Measurements from ENCODE around the gene PALM.

DNA sequence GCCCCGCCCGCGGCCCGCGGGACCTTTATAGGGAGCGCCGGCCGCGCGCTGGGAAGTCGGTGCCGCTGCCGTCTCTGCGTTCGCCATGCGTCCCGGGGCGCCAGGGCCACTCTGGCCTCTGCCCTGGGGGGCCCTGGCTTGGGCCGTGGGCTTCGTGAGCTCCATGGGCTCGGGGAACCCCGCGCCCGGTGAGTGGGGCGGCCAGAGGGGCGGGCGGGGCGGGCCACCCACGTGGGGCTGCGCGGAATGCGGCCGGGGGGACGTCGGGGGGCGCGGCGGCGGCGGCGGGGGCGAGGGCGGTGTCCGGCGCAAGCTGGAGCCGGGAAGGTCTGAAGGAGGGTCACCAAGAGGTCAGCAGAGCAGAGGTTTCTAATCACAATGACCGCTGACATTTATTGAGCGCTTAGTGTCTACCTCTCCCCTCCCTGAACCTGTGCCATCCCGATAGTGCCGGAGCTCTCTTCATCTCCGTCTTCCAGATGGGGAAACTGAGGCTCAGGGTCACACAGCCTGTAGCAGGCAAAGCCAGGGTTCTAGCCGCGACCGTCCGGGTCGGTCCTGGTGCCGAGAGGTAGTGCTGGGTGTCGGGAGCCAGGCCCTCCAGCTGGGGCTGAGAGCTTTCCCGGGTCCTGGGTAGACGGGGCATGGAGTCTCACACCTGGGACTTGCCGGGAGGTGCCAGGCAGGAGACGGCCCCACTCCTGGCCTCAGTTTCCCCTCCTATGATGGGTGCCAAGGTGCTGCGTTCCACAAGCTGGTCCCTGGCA is 32.2 kb upstream of the PALM start, which contains the start of gene FSTL3:
- TF ChIP-seq, protein P1, sequence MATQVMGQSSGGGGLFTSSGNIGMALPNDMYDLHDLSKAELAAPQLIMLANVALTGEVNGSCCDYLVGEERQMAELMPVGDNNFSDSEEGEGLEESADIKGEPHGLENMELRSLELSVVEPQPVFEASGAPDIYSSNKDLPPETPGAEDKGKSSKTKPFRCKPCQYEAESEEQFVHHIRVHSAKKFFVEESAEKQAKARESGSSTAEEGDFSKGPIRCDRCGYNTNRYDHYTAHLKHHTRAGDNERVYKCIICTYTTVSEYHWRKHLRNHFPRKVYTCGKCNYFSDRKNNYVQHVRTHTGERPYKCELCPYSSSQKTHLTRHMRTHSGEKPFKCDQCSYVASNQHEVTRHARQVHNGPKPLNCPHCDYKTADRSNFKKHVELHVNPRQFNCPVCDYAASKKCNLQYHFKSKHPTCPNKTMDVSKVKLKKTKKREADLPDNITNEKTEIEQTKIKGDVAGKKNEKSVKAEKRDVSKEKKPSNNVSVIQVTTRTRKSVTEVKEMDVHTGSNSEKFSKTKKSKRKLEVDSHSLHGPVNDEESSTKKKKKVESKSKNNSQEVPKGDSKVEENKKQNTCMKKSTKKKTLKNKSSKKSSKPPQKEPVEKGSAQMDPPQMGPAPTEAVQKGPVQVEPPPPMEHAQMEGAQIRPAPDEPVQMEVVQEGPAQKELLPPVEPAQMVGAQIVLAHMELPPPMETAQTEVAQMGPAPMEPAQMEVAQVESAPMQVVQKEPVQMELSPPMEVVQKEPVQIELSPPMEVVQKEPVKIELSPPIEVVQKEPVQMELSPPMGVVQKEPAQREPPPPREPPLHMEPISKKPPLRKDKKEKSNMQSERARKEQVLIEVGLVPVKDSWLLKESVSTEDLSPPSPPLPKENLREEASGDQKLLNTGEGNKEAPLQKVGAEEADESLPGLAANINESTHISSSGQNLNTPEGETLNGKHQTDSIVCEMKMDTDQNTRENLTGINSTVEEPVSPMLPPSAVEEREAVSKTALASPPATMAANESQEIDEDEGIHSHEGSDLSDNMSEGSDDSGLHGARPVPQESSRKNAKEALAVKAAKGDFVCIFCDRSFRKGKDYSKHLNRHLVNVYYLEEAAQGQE (IDR thresholded peaks at IDR 0.05) = no peak
- TF ChIP-seq EP300 (IDR thresholded peaks at IDR 0.05) (no peak), EHMT2 (IDR thresholded peaks at IDR 0.05; ENCODE audit: low read depth) (no peak), CHD2 (IDR thresholded peaks at IDR 0.05; ENCODE audit: low read length, partially characterized antibody) (no peak), ZC3H11A (IDR thresholded peaks at IDR 0.05) (no peak), KDM1A (IDR thresholded peaks at IDR 0.05; ENCODE audit: low read depth) (no peak), ESRRA (IDR thresholded peaks at IDR 0.05; ENCODE audit: borderline replicate concordance, low read length) (no peak), POLR2A (IDR thresholded peaks at IDR 0.05; ENCODE audit: low read length) (peak; percentile 88)
- TF ChIP-seq, protein P2, sequence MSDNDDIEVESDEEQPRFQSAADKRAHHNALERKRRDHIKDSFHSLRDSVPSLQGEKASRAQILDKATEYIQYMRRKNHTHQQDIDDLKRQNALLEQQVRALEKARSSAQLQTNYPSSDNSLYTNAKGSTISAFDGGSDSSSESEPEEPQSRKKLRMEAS (IDR thresholded peaks at IDR 0.05) = peak; percentile 15; the same call in 1 of the 2 replicates
- TF ChIP-seq, protein P3, sequence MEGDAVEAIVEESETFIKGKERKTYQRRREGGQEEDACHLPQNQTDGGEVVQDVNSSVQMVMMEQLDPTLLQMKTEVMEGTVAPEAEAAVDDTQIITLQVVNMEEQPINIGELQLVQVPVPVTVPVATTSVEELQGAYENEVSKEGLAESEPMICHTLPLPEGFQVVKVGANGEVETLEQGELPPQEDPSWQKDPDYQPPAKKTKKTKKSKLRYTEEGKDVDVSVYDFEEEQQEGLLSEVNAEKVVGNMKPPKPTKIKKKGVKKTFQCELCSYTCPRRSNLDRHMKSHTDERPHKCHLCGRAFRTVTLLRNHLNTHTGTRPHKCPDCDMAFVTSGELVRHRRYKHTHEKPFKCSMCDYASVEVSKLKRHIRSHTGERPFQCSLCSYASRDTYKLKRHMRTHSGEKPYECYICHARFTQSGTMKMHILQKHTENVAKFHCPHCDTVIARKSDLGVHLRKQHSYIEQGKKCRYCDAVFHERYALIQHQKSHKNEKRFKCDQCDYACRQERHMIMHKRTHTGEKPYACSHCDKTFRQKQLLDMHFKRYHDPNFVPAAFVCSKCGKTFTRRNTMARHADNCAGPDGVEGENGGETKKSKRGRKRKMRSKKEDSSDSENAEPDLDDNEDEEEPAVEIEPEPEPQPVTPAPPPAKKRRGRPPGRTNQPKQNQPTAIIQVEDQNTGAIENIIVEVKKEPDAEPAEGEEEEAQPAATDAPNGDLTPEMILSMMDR (IDR thresholded peaks at IDR 0.05) = no peak

All from A549 (cell line).